CD4-positive, alpha-beta T cell treated with Interleukin-6 at 100 ng/mL for 8 hours (primary cell): ENCODE data around the gene RNF224.
A peak's percentile ranks its signal among the peaks of the same experiment; 100 is the strongest.

Source experiments
- DNase-seq: peaks from one replicate; pipeline ENCODE4 v3.0.0-alpha.2; 2020; ENCODE audit warnings: mixed read lengths, low spot score

The RNF224 gene

GRCh38 chr9:137273611-137274320 is 46.5 kb downstream of the RNF224 start:
- no peak for DNase-seq

- DNase-seq: no peak
Observed at GRCh38 chr9:137275203-137275587, 47.9 kb downstream of the RNF224 start.

- DNase-seq: no peak
Observed at GRCh38 chr9:137275588-137276472, 48.5 kb downstream of the RNF224 start.

GRCh38 chr9:137276473-137277328 is 49.4 kb downstream of the RNF224 start:
- no peak for DNase-seq

GRCh38 chr9:137277329-137278041 is 50.2 kb downstream of the RNF224 start, which contains the start of gene TOR4A:
Gene TOR4A (plus strand): TSS chr9:137277726. CDS start chr9:137278690, 964 bp downstream.
- DNase-seq: peak; percentile 33

- DNase-seq: no peak
Observed at GRCh38 chr9:137278061-137278701, 50.9 kb downstream of the RNF224 start.
